ENCODE measurements around the gene STAT1.

The STAT1 gene

DNA sequence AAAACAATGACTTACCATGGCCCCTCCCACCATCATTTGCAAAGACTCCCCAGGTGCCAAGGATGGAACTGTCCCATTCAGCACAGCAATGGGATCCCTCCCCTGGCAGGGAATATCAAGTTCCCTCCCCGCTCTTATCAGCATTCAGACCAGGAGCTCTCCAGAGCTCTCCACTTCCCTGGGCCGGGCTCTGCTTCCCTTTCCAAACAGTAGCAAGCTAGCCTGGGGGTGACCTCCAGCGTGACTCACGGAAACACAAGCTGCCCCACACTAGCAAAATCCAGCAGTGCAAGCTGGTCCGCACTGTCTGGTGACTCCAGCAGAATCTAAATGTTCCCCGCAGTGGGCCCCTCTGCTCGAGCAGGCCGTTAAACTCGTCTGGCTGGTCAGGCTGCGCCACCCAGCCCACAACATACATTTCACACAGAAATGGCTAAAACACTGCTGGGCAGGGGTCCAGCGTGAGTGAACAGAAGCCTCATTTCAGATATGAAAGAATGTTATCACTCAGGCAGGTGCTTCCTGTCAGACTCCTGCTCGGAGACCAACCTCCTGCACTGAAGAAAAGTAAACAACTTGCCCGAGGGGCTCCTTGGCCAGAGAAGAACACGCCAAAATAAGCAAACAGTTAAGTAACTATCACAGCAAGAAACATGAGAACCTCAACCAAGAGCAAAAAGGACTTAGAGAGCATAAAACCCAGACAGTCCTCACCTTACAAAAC, 33.9 kb downstream of the STAT1 start (continued):
- TF ChIP-seq, protein P1, sequence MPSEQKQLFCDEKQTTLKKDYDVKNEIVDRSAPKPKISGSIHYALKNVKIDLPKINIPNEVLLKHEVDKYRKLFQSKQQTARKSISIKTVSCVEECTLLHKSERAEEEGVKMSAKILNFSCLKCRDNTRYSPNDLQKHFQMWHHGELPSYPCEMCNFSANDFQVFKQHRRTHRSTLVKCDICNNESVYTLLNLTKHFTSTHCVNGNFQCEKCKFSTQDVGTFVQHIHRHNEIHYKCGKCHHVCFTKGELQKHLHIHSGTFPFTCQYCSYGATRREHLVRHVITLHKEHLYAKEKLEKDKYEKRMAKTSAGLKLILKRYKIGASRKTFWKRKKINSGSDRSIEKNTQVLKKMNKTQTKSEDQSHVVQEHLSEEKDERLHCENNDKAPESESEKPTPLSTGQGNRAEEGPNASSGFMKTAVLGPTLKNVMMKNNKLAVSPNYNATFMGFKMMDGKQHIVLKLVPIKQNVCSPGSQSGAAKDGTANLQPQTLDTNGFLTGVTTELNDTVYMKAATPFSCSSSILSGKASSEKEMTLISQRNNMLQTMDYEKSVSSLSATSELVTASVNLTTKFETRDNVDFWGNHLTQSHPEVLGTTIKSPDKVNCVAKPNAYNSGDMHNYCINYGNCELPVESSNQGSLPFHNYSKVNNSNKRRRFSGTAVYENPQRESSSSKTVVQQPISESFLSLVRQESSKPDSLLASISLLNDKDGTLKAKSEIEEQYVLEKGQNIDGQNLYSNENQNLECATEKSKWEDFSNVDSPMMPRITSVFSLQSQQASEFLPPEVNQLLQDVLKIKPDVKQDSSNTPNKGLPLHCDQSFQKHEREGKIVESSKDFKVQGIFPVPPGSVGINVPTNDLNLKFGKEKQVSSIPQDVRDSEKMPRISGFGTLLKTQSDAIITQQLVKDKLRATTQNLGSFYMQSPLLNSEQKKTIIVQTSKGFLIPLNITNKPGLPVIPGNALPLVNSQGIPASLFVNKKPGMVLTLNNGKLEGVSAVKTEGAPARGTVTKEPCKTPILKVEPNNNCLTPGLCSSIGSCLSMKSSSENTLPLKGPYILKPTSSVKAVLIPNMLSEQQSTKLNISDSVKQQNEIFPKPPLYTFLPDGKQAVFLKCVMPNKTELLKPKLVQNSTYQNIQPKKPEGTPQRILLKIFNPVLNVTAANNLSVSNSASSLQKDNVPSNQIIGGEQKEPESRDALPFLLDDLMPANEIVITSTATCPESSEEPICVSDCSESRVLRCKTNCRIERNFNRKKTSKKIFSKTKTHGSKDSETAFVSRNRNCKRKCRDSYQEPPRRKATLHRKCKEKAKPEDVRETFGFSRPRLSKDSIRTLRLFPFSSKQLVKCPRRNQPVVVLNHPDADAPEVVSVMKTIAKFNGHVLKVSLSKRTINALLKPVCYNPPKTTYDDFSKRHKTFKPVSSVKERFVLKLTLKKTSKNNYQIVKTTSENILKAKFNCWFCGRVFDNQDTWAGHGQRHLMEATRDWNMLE (tag by site-specific recombination; conservative IDR thresholded peaks at IDR 0.05; ENCODE audit: low read depth), result no peak
- TF ChIP-seq, protein P2, sequence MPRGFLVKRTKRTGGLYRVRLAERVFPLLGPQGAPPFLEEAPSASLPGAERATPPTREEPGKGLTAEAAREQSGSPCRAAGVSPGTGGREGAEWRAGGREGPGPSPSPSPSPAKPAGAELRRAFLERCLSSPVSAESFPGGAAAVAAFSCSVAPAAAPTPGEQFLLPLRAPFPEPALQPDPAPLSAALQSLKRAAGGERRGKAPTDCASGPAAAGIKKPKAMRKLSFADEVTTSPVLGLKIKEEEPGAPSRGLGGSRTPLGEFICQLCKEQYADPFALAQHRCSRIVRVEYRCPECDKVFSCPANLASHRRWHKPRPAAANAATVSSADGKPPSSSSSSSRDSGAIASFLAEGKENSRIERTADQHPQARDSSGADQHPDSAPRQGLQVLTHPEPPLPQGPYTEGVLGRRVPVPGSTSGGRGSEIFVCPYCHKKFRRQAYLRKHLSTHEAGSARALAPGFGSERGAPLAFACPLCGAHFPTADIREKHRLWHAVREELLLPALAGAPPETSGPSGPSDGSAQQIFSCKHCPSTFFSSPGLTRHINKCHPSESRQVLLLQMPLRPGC (tag by site-specific recombination; IDR thresholded peaks at IDR 0.05), result no peak
- TF ChIP-seq ZNF626 (tag by site-specific recombination; IDR thresholded peaks at IDR 0.05), result no peak
- peak; percentile 47; the same call in 1 of the 2 replicates for TF ChIP-seq WT1 (tag by site-specific recombination; IDR thresholded peaks at IDR 0.05)
- TF ChIP-seq ZBTB21 (tag by site-specific recombination; IDR thresholded peaks at IDR 0.05), result 0 out of 2 replicates have a peak, but pooled peaks have one; percentile 5
- TF ChIP-seq FEZF1 (tag by site-specific recombination; IDR thresholded peaks at IDR 0.05), result peak; percentile 84
- TF ChIP-seq ZNF501 (tag by site-specific recombination; IDR thresholded peaks at IDR 0.05), result no peak
- no peak for TF ChIP-seq SP3 (tag by site-specific recombination; IDR thresholded peaks at IDR 0.05)
- peak; percentile 88; the same call in 1 of the 2 replicates for TF ChIP-seq ZXDB (tag by site-specific recombination; IDR thresholded peaks at IDR 0.05)
- TF ChIP-seq SALL2 (tag by site-specific recombination; IDR thresholded peaks at IDR 0.05; ENCODE audit: borderline replicate concordance), result no peak
- TF ChIP-seq ZNF221 (tag by site-specific recombination; IDR thresholded peaks at IDR 0.05; ENCODE audit: borderline replicate concordance), result no peak
- TF ChIP-seq REPIN1 (tag by site-specific recombination; IDR thresholded peaks at IDR 0.05; ENCODE audit: low read depth), result no peak
- TF ChIP-seq RBAK (tag by site-specific recombination; IDR thresholded peaks at IDR 0.05), result no peak
- TF ChIP-seq, protein P3, sequence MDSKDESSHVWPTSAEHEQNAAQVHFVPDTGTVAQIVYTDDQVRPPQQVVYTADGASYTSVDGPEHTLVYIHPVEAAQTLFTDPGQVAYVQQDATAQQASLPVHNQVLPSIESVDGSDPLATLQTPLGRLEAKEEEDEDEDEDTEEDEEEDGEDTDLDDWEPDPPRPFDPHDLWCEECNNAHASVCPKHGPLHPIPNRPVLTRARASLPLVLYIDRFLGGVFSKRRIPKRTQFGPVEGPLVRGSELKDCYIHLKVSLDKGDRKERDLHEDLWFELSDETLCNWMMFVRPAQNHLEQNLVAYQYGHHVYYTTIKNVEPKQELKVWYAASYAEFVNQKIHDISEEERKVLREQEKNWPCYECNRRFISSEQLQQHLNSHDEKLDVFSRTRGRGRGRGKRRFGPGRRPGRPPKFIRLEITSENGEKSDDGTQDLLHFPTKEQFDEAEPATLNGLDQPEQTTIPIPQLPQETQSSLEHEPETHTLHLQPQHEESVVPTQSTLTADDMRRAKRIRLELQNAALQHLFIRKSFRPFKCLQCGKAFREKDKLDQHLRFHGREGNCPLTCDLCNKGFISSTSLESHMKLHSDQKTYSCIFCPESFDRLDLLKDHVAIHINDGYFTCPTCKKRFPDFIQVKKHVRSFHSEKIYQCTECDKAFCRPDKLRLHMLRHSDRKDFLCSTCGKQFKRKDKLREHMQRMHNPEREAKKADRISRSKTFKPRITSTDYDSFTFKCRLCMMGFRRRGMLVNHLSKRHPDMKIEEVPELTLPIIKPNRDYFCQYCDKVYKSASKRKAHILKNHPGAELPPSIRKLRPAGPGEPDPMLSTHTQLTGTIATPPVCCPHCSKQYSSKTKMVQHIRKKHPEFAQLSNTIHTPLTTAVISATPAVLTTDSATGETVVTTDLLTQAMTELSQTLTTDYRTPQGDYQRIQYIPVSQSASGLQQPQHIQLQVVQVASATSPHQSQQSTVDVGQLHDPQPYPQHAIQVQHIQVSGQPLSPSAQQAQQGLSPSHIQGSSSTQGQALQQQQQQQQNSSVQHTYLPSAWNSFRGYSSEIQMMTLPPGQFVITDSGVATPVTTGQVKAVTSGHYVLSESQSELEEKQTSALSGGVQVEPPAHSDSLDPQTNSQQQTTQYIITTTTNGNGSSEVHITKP (tag by site-specific recombination; IDR thresholded peaks at IDR 0.05), result peak; percentile 94
- TF ChIP-seq, protein P4, sequence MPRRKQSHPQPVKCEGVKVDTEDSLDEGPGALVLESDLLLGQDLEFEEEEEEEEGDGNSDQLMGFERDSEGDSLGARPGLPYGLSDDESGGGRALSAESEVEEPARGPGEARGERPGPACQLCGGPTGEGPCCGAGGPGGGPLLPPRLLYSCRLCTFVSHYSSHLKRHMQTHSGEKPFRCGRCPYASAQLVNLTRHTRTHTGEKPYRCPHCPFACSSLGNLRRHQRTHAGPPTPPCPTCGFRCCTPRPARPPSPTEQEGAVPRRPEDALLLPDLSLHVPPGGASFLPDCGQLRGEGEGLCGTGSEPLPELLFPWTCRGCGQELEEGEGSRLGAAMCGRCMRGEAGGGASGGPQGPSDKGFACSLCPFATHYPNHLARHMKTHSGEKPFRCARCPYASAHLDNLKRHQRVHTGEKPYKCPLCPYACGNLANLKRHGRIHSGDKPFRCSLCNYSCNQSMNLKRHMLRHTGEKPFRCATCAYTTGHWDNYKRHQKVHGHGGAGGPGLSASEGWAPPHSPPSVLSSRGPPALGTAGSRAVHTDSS (tag by site-specific recombination; IDR thresholded peaks at IDR 0.05), result no peak
- no peak for TF ChIP-seq HOXA7 (CRISPR knock-in tag; IDR thresholded peaks at IDR 0.05; ENCODE audit: borderline replicate concordance)
- peak; percentile 87 for TF ChIP-seq ZNF843 (tag by site-specific recombination; IDR thresholded peaks at IDR 0.05)
- TF ChIP-seq EGR2 (tag by site-specific recombination; IDR thresholded peaks at IDR 0.05; ENCODE audit: low read depth), result no peak
- no peak for TF ChIP-seq ZNF341 (tag by site-specific recombination; IDR thresholded peaks at IDR 0.05; ENCODE audit: low read depth)
- no peak for TF ChIP-seq ZNF792 (tag by site-specific recombination; IDR thresholded peaks at IDR 0.05)
- TF ChIP-seq ZNF558 (tag by site-specific recombination; IDR thresholded peaks at IDR 0.05), result no peak
- no peak for TF ChIP-seq ZNF19 (tag by site-specific recombination; IDR thresholded peaks at IDR 0.05; ENCODE audit: low read depth)
- no peak for TF ChIP-seq ZNF155 (tag by site-specific recombination; IDR thresholded peaks at IDR 0.05)
- no peak for TF ChIP-seq ZNF394 (tag by site-specific recombination; IDR thresholded peaks at IDR 0.05; ENCODE audit: borderline replicate concordance)
- TF ChIP-seq ZNF623 (tag by site-specific recombination; IDR thresholded peaks at IDR 0.05), result no peak
- TF ChIP-seq ZNF37A (tag by site-specific recombination; IDR thresholded peaks at IDR 0.05), result no peak
- TF ChIP-seq BCL11B (tag by site-specific recombination; IDR thresholded peaks at IDR 0.05; ENCODE audit: low read depth), result no peak

Data from HEK293 (cell line).